ENCODE data around the gene ANP32A. TPM values are rescaled to one million over a fixed set of nuclear protein-coding genes. Genes with fewer than 3 reads are reported as not detected.

The ANP32A gene
- polyA plus RNA-seq, 1 donor (not counting 4 experiments of a cell fraction or from before 2014, with no cell fraction given): 93.6 TPM

DNA sequence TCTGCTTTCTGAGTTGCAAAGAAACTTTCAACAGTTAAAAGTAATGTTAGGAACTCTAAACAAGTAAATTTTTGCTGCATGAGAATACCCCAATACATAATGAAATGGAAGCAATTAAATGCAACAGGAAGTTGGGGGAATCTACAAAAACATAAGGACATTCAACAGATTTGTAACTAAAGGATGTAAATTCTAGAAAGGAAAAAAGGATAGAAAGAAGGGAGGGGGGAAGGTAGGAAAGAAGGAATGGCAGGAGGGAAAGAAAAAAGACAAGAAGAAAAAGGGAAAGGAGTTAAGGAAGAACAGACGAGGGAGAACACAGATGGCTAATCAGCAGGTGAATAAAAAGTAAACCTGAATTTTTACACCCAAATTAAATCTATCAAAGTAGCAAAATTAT is 22.3 kb upstream of the ANP32A start:
- no peak overlapping the region for H2AFZ ChIP-seq (ENCODE audit: control insufficient read depth, low read length)
- H3K9ac ChIP-seq (ENCODE audit: control insufficient read depth, extremely low read depth, insufficient read depth, low read length): no peak overlapping the region
- H4K20me1 ChIP-seq (ENCODE audit: control insufficient read depth, extremely low read depth, insufficient read depth, low read length): no peaks in the 10 kb centered on the region
- H3K27ac ChIP-seq (ENCODE audit: control insufficient read depth, insufficient read depth, low read length): no peak overlapping the region
- dilution Hi-C loops (cut with MboI; ENCODE audit: extremely low pct_ligation_motif_present, low sequenced_read_pairs): no loop called here
- TF ChIP-seq EZH2 (IDR thresholded peaks at IDR 0.05; ENCODE audit: low read length): no peak
- TF ChIP-seq, protein P1, sequence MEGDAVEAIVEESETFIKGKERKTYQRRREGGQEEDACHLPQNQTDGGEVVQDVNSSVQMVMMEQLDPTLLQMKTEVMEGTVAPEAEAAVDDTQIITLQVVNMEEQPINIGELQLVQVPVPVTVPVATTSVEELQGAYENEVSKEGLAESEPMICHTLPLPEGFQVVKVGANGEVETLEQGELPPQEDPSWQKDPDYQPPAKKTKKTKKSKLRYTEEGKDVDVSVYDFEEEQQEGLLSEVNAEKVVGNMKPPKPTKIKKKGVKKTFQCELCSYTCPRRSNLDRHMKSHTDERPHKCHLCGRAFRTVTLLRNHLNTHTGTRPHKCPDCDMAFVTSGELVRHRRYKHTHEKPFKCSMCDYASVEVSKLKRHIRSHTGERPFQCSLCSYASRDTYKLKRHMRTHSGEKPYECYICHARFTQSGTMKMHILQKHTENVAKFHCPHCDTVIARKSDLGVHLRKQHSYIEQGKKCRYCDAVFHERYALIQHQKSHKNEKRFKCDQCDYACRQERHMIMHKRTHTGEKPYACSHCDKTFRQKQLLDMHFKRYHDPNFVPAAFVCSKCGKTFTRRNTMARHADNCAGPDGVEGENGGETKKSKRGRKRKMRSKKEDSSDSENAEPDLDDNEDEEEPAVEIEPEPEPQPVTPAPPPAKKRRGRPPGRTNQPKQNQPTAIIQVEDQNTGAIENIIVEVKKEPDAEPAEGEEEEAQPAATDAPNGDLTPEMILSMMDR (optimal IDR thresholded peaks at IDR 0.05 in 1 of 3, IDR thresholded peaks at IDR 0.05 in 1 of 3, conservative IDR thresholded peaks at IDR 0.05 in 1 of 3; ENCODE audit: extremely low read depth in 1 of 3, insufficient read depth in 2 of 3, low read length in 3 of 3): no peak
- no peak for DNase-seq (ENCODE audit: low read depth, low spot score)
- H3K79me2 ChIP-seq (ENCODE audit: control insufficient read depth, insufficient read depth, low read length): no peaks in the 10 kb centered on the region
- no peaks in the 10 kb centered on the region for H3K9me3 ChIP-seq (ENCODE audit: control insufficient read depth, low read depth, low read length)
- no peaks in the 10 kb centered on the region for H3K36me3 ChIP-seq (ENCODE audit: control insufficient read depth in 2 of 2, extremely low read depth in 1 of 2, insufficient read depth in 2 of 2, low read length in 2 of 2)
- no peak for FAIRE-seq
- no peaks in the 10 kb centered on the region for H3K4me1 ChIP-seq (ENCODE audit: control insufficient read depth, extremely low read depth, insufficient read depth, low read length)
- H3K4me2 ChIP-seq (ENCODE audit: control insufficient read depth, extremely low read depth, insufficient read depth, low read depth, low read length): no peak overlapping the region
- peaks cover 47% of the 10 kb centered on the region for H3K27me3 ChIP-seq (ENCODE audit: control insufficient read depth, extremely low read depth, insufficient read depth, low read length)
- H3K4me3 ChIP-seq (ENCODE audit: control insufficient read depth in 2 of 3, extremely low read depth in 1 of 3, insufficient read depth in 2 of 3, low read depth in 1 of 3, low read length in 3 of 3): no peak overlapping the region
- no peaks in the 10 kb centered on the region for H3K9me1 ChIP-seq (ENCODE audit: control insufficient read depth, extremely low read depth, insufficient read depth, low read length)

DNA sequence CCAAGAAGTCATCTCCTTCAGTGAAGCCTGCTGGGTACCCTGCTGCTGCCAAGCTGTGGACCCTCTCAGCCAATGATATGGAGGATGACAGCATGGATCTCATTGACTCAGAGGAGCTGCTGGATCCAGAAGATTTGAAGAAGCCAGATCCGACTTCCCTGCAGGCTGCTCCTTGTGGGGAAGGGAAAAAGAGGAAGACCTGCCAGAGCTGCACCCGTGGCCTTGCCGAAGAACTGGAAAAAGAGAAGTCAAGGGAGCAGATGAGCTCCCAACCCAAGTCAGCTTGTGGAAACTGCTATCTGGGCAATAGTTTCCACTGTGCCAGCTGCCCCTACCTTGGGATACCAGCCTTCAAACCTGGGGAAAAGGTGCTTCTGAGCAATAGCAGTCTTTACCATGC is 13.7 kb upstream of the ANP32A start:
- no peak overlapping the region for H3K4me2 ChIP-seq (ENCODE audit: control insufficient read depth, extremely low read depth, insufficient read depth, low read depth, low read length)
- no peak overlapping the region for H3K9ac ChIP-seq (ENCODE audit: control insufficient read depth, extremely low read depth, insufficient read depth, low read length)
- peaks cover 7% of the 10 kb centered on the region for H3K27me3 ChIP-seq (ENCODE audit: control insufficient read depth, extremely low read depth, insufficient read depth, low read length)
- no peaks in the 10 kb centered on the region for H3K4me1 ChIP-seq (ENCODE audit: control insufficient read depth, extremely low read depth, insufficient read depth, low read length)
- H4K20me1 ChIP-seq (ENCODE audit: control insufficient read depth, extremely low read depth, insufficient read depth, low read length): no peaks in the 10 kb centered on the region
- no peaks in the 10 kb centered on the region for H3K36me3 ChIP-seq (ENCODE audit: control insufficient read depth in 2 of 2, extremely low read depth in 1 of 2, insufficient read depth in 2 of 2, low read length in 2 of 2)
- dilution Hi-C loops (cut with MboI; ENCODE audit: extremely low pct_ligation_motif_present, low sequenced_read_pairs): no loop called here
- H3K4me3 ChIP-seq (ENCODE audit: control insufficient read depth in 2 of 3, extremely low read depth in 1 of 3, insufficient read depth in 2 of 3, low read depth in 1 of 3, low read length in 3 of 3): no peak overlapping the region
- H3K9me3 ChIP-seq (ENCODE audit: control insufficient read depth, low read depth, low read length): peaks cover 2% of the 10 kb centered on the region
- H3K27ac ChIP-seq (ENCODE audit: control insufficient read depth, insufficient read depth, low read length): no peak overlapping the region
- FAIRE-seq: no peak
- no peak for DNase-seq (ENCODE audit: low read depth, low spot score)
- H3K79me2 ChIP-seq (ENCODE audit: control insufficient read depth, insufficient read depth, low read length): no peaks in the 10 kb centered on the region
- H2AFZ ChIP-seq (ENCODE audit: control insufficient read depth, low read length): no peak overlapping the region
- H3K9me1 ChIP-seq (ENCODE audit: control insufficient read depth, extremely low read depth, insufficient read depth, low read length): no peaks in the 10 kb centered on the region
- TF ChIP-seq, protein P1 (optimal IDR thresholded peaks at IDR 0.05 in 1 of 3, IDR thresholded peaks at IDR 0.05 in 1 of 3, conservative IDR thresholded peaks at IDR 0.05 in 1 of 3; ENCODE audit: extremely low read depth in 1 of 3, insufficient read depth in 2 of 3, low read length in 3 of 3): no peak
- no peak for TF ChIP-seq EZH2 (IDR thresholded peaks at IDR 0.05; ENCODE audit: low read length)
